GM23338 (cell line): ENCODE measurements around the gene FASTKD2. TPM values are rescaled to one million over a fixed set of nuclear protein-coding genes. Genes with fewer than 3 reads are reported as not detected.

Source experiments
- ATAC-seq: fragments of 200-7000 bp; cut with Tn5 transposase; 3 replicates; pipeline ENCODE4 v1.9.1; 2020
- DNase-seq: peaks from one replicate; pipeline ENCODE4 v3.0.0-alpha.2; 2015; ENCODE audit warnings: low spot score
- H2AFZ ChIP-seq: fragments of 200-600 bp; sonication (generic); 2 replicates; pipeline ENCODE4 v1.8.0; 2016; ENCODE audit warnings: antibody characterized with exemption, mild to moderate bottlenecking, moderate library complexity
- H3F3A ChIP-seq: fragments of 200-600 bp; sonication (generic); replicated peaks from 2 replicates; pipeline ENCODE4 v1.8.0; 2017; ENCODE audit warnings: antibody characterized with exemption, mixed run types, low read depth
- H3K27ac ChIP-seq: fragments of 200-600 bp; sonication (generic); 2 replicates; pipeline ENCODE4 v1.6.1; 2016; ENCODE audit warnings: low read depth
- H3K27me3 ChIP-seq: fragments of 200-600 bp; sonication (generic); 2 replicates; pipeline ENCODE4 v1.8.0; 2016; ENCODE audit warnings: mild to moderate bottlenecking, mixed run types, moderate library complexity; ENCODE audit not compliant: insufficient read depth
- H3K36me3 ChIP-seq: fragments of 200-600 bp; sonication (generic); 2 replicates; pipeline ENCODE4 v1.8.0; 2016; ENCODE audit warnings: mild to moderate bottlenecking; ENCODE audit not compliant: insufficient read depth
- H3K4me1 ChIP-seq: fragments of 200-600 bp; sonication (generic); 2 replicates; pipeline ENCODE4 v1.8.0; 2016; ENCODE audit warnings: mild to moderate bottlenecking, moderate library complexity; ENCODE audit not compliant: insufficient read depth
- H3K4me2 ChIP-seq: fragments of 200-600 bp; sonication (generic); 2 replicates; pipeline ENCODE4 v1.7.1; 2017; ENCODE audit warnings: mixed run types
- H3K4me3 ChIP-seq: fragments of 200-600 bp; sonication (generic); 2 replicates; pipeline ENCODE4 v1.6.1; 2016; ENCODE audit warnings: mixed run types
- H3K79me2 ChIP-seq: fragments of 200-600 bp; sonication (generic); replicated peaks from 2 replicates; pipeline ENCODE4 v1.8.0; 2017; ENCODE audit warnings: mild to moderate bottlenecking; ENCODE audit not compliant: insufficient read depth
- H3K9me2 ChIP-seq: fragments of 200-600 bp; sonication (generic); 2 replicates; pipeline ENCODE4 v1.8.0; 2017; ENCODE audit not compliant: insufficient read depth
- H4K20me1 ChIP-seq: fragments of 200-600 bp; sonication (generic); replicated peaks from 2 replicates; pipeline ENCODE4 v1.8.0; 2017; ENCODE audit warnings: mild to moderate bottlenecking; ENCODE audit not compliant: insufficient read depth
- H3K27ac Mint-ChIP-seq: 2 replicates; pipeline ENCODE4 v1.8.0; 2020; ENCODE audit warnings: inconsistent platforms, mild to moderate bottlenecking, moderate library complexity, mixed read lengths
- H3K27me3 Mint-ChIP-seq: 3 replicates; pipeline ENCODE4 v1.8.0; 2022; ENCODE audit warnings: low read depth, mild to moderate bottlenecking, moderate library complexity, mixed read lengths, inconsistent platforms; ENCODE audit not compliant: insufficient read depth, poor library complexity
- H3K36me3 Mint-ChIP-seq: 3 replicates; pipeline ENCODE4 v1.8.0; 2021; ENCODE audit warnings: low read depth, mild to moderate bottlenecking, inconsistent platforms, moderate library complexity, mixed read lengths
- H3K4me1 Mint-ChIP-seq: 3 replicates; pipeline ENCODE4 v1.8.0; 2020; ENCODE audit warnings: mild to moderate bottlenecking, inconsistent platforms, mixed read lengths
- H3K4me3 Mint-ChIP-seq: 3 replicates; pipeline ENCODE4 v1.8.0; 2021; ENCODE audit warnings: moderate library complexity, mild to moderate bottlenecking, inconsistent platforms, mixed read lengths
- H3K9me3 Mint-ChIP-seq: 3 replicates; pipeline ENCODE4 v1.8.0; 2020; ENCODE audit warnings: moderate library complexity, mild to moderate bottlenecking, inconsistent platforms, mixed read lengths
- CREB1 ChIP-seq: fragments of 250-450 bp; sonication (Bioruptor Pico); IDR thresholded peaks from 2 replicates; pipeline ENCODE4 v1.5.0; 2020; ENCODE audit warnings: low read depth, mild to moderate bottlenecking, moderate library complexity
- CTCF ChIP-seq, 2 experiments: fragments of 200-600 bp in 1 of 2; sonication (generic) in 1 of 2; conservative IDR thresholded peaks; 2 replicates each; pipeline versions ENCODE4 v1.5.1 to v1.6.1; 2016 to 2017; ENCODE audit warnings: antibody characterized with exemption in 2 of 2, low read depth in 2 of 2, mild to moderate bottlenecking in 2 of 2, moderate library complexity in 1 of 2
- ETS1 ChIP-seq: IDR thresholded peaks from 2 replicates; pipeline ENCODE4 v1.6.1; 2016; ENCODE audit warnings: antibody characterized with exemption
- EZH2phosphoT487 ChIP-seq: fragments of 200-600 bp; sonication (generic); IDR thresholded peaks from one replicate; pipeline ENCODE4 v1.8.1; 2018; ENCODE audit warnings: antibody characterized with exemption; ENCODE audit not compliant: unreplicated experiment
- JUNB ChIP-seq: IDR thresholded peaks from one replicate; pipeline ENCODE4 v1.6.1; 2016; ENCODE audit warnings: antibody characterized with exemption; ENCODE audit not compliant: unreplicated experiment
- POLR2AphosphoS5 ChIP-seq: IDR thresholded peaks from 2 replicates; pipeline ENCODE4 v1.6.1; 2016; ENCODE audit warnings: antibody characterized with exemption, low read depth
- REST ChIP-seq: IDR thresholded peaks from one replicate; pipeline ENCODE4 v1.6.1; 2018; ENCODE audit warnings: antibody characterized with exemption; ENCODE audit not compliant: unreplicated experiment
- STAT1 ChIP-seq: IDR thresholded peaks from one replicate; pipeline ENCODE4 v1.6.1; 2016; ENCODE audit warnings: antibody characterized with exemption; ENCODE audit not compliant: unreplicated experiment
- ZNF114 ChIP-seq: fragments of 250-450 bp; sonication (Bioruptor Pico); IDR thresholded peaks from 2 replicates; pipeline ENCODE4 v1.5.0; 2020; ENCODE audit warnings: mild to moderate bottlenecking, moderate library complexity
- ZNF462 ChIP-seq: fragments of 250-450 bp; sonication (Bioruptor Pico); IDR thresholded peaks from 2 replicates; pipeline ENCODE4 v1.5.0; 2020; ENCODE audit warnings: mild to moderate bottlenecking, moderate library complexity
- polyA plus RNA-seq: library from polyadenylated mRNA; unstranded; fragments of >200 nt; fragmentation: Nextera tagmentation; extraction: Ambion mirVana; gene quantifications from 2 replicates; pipeline ENCODE4 v1.2.1, GENCODE V29; 2016
- total RNA-seq: library from RNA; depleted of rRNA; stranded (reverse); fragments of >200 nt; shearing (Covaris generic); gene quantifications from 2 replicates; pipeline ENCODE4 v1.2.3, GENCODE V29; 2014

Gene FASTKD2
- total and polyA plus RNA-seq, 2 experiments from 2014 or later = 20.5 to 48.7 TPM

- Mint-ChIP-seq H3K27ac (no peak overlapping the region), H3K27me3 (no peaks in the 10 kb centered on the region), H3K4me3 (no peak overlapping the region), H3K9me3 (peaks cover 7% of the 10 kb centered on the region; the same call in 2 of the 3 replicates), H3K4me1 (peaks cover 2% of the 10 kb centered on the region; the same call in 1 of the 3 replicates), H3K36me3 (no peaks in the 10 kb centered on the region)
- DNase-seq (no peak), ATAC-seq (no peak)
- no peaks in the 10 kb centered on the region for H3K27me3 ChIP-seq
- H3K9me2 ChIP-seq = peaks cover 6% of the 10 kb centered on the region; the same call in 1 of the 2 replicates
- H3K36me3 ChIP-seq = no peaks in the 10 kb centered on the region
- H3K27ac ChIP-seq = no peak overlapping the region
- no peak overlapping the region for H3K4me3 ChIP-seq
- no peak overlapping the region for H3K4me2 ChIP-seq
- no peak overlapping the region for H2AFZ ChIP-seq
- H3F3A ChIP-seq = no peaks in the 10 kb centered on the region
- TF ChIP-seq STAT1 = no peak
- TF ChIP-seq ZNF462 = no peak
- TF ChIP-seq EZH2phosphoT487 = no peak
- TF ChIP-seq POLR2AphosphoS5 = no peak
- TF ChIP-seq JUNB = no peak
- H3K4me1 ChIP-seq = no peaks in the 10 kb centered on the region
- no peaks in the 10 kb centered on the region for H3K79me2 ChIP-seq
- no peaks in the 10 kb centered on the region for H4K20me1 ChIP-seq
Measured at GRCh38 chr2:206723288-206723687, 42.1 kb upstream of the FASTKD2 start.

- H3K27ac ChIP-seq = no peak overlapping the region
- DNase-seq = no peak
- ATAC-seq = no peak
- no peaks in the 10 kb centered on the region for H3K79me2 ChIP-seq
- H3K36me3 ChIP-seq = no peaks in the 10 kb centered on the region
- H3K27me3 ChIP-seq = no peaks in the 10 kb centered on the region
- H4K20me1 ChIP-seq = no peaks in the 10 kb centered on the region
- 0 out of 2 replicates have a peak, but pooled peaks cover 8% of the 10 kb centered on the region for H3K9me2 ChIP-seq
- Mint-ChIP-seq H3K27ac (no peak overlapping the region), H3K9me3 (peaks cover under 1% of the 10 kb centered on the region; the same call in 1 of the 3 replicates), H3K36me3 (no peaks in the 10 kb centered on the region), H3K4me3 (no peak overlapping the region), H3K27me3 (no peaks in the 10 kb centered on the region), H3K4me1 (peaks cover 2% of the 10 kb centered on the region; the same call in 1 of the 3 replicates)
- H3K4me1 ChIP-seq = no peaks in the 10 kb centered on the region
- H2AFZ ChIP-seq = no peak overlapping the region
- no peak overlapping the region for H3K4me2 ChIP-seq
- H3K4me3 ChIP-seq = no peak overlapping the region
- no peaks in the 10 kb centered on the region for H3F3A ChIP-seq
- TF ChIP-seq JUNB (no peak), CREB1 (CRISPR knock-in tag) (no peak), ETS1 (no peak), REST (no peak), CTCF (conservative IDR thresholded peaks at IDR 0.05; ENCODE audit: low read depth in 2 of 2) (no peak), ZNF114 (CRISPR knock-in tag) (no peak)
Measured at GRCh38 chr2:206727287-206727686, 38.1 kb upstream of the FASTKD2 start.
